ENCODE results near the gene NYNRIN. TPM values are rescaled to one million over a fixed set of nuclear protein-coding genes. Genes with fewer than 3 reads are reported as not detected.
A peak's percentile ranks its signal among the peaks of the same experiment; 100 is the strongest.

Gene NYNRIN
- total RNA-seq, 2 donors from 2014 or later = 9.5 to 11.6 TPM

DNA sequence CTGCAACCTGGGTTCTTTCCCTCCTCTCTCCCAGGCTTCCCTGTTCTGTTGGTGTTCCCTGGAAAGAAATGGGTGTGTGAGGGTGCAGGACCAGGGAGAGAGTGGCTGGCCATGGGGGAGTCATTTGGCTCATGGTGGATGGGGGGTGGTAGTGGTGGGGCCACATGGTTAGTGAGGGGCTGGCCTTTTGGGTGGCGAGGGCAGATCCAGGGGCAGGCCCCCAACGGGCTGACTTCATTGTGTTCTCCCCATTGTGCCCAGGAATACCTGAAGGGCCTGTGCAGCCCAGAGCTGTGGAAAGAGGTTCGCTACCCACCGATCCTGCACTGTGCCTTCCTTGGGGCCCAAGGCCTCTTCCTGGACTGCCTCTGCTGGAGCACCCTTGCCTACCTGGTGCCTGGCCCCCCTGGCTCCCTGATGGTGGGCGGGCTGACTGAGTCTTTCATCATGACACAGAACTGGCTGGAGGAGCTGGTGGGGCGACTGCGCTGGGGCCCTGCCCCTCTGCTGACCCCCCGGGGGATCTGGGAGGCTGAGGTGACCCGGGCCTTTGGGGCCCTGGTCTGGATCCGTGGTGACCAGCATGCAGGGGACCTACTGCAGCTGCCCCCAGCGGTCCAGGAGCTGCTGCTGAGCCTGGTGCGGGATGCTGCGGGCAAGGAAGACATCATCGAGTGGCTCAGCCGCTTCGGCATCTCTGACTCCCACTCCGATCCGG lies 9.0 kb downstream of the NYNRIN start:
- TF ChIP-seq, protein P1, sequence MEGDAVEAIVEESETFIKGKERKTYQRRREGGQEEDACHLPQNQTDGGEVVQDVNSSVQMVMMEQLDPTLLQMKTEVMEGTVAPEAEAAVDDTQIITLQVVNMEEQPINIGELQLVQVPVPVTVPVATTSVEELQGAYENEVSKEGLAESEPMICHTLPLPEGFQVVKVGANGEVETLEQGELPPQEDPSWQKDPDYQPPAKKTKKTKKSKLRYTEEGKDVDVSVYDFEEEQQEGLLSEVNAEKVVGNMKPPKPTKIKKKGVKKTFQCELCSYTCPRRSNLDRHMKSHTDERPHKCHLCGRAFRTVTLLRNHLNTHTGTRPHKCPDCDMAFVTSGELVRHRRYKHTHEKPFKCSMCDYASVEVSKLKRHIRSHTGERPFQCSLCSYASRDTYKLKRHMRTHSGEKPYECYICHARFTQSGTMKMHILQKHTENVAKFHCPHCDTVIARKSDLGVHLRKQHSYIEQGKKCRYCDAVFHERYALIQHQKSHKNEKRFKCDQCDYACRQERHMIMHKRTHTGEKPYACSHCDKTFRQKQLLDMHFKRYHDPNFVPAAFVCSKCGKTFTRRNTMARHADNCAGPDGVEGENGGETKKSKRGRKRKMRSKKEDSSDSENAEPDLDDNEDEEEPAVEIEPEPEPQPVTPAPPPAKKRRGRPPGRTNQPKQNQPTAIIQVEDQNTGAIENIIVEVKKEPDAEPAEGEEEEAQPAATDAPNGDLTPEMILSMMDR (IDR thresholded peaks at IDR 0.05) = no peak
- no peaks in the 10 kb centered on the region for H3K27me3 ChIP-seq (replicated peaks; ENCODE audit: insufficient read depth)
- no peaks in the 10 kb centered on the region for H3K9me3 ChIP-seq
- DNase-seq (ENCODE audit: low spot score) = no peak
- no peak overlapping the region for H3K27ac ChIP-seq
- no peak for ATAC-seq (ENCODE audit: insufficient number of reproducible peaks, low FRiP score, low read depth)
- no peak overlapping the region for H3K4me3 ChIP-seq
- peaks cover 8% of the 10 kb centered on the region for H3K36me3 ChIP-seq
- peaks cover 0 to 9% of the 10 kb centered on the region in 2 donors for H3K4me1 ChIP-seq (ENCODE audit: control insufficient read depth in 1 of 2, low read depth in 2 of 2)

DNA sequence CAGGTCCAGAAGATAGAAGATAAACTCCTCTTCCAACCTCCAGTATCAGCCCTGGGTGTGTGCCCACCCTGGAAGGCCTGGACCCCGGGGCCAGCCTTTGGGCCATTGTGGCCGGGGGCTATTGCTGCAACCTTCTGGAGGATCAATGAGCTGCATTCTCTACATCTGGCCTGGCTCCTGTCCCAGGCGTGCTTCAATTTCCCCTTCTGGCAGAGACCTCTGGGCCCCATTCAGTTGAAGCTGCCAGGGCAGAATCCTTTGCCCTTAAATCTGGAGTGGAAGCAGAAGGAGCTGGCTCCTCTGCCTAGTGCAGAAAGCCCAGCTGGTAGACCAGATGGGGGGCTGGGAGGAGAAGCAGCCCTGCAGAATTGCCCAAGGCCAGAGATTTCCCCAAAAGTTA lies 10.0 kb downstream of the NYNRIN start:
- Histone ChIP-seq H3K4me3 (no peak overlapping the region), H3K9me3 (no peaks in the 10 kb centered on the region), H3K27ac (no peak overlapping the region), H3K36me3 (peaks cover 8% of the 10 kb centered on the region), H3K4me1 (ENCODE audit: control insufficient read depth in 1 of 2, low read depth in 2 of 2) (peaks cover 0 to 2% of the 10 kb centered on the region in 2 donors), H3K27me3 (replicated peaks; ENCODE audit: insufficient read depth) (no peaks in the 10 kb centered on the region)
- ATAC-seq (ENCODE audit: insufficient number of reproducible peaks, low FRiP score, low read depth) (no peak), DNase-seq (ENCODE audit: low spot score) (no peak)
- TF ChIP-seq, protein P1 (IDR thresholded peaks at IDR 0.05) = no peak

DNA sequence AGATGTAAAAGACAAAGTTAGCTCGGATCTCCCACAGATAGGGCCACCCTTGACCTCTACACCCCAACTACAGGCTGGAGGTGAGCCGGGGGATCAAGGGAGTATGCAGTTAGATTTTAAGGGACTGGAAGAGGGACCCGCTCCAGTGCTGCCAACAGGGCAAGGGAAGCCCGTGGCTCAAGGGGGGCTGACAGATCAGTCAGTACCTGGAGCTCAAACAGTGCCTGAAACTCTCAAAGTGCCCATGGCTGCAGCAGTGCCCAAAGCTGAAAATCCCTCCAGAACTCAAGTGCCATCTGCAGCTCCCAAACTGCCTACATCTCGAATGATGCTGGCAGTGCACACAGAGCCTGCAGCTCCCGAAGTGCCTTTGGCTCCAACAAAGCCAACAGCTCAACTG lies 10.4 kb downstream of the NYNRIN start:
- ATAC-seq (ENCODE audit: insufficient number of reproducible peaks, low FRiP score, low read depth) (no peak), DNase-seq (ENCODE audit: low spot score) (no peak)
- Histone ChIP-seq H3K36me3 (peaks cover 8% of the 10 kb centered on the region), H3K27me3 (replicated peaks; ENCODE audit: insufficient read depth) (no peaks in the 10 kb centered on the region), H3K9me3 (no peaks in the 10 kb centered on the region), H3K4me1 (ENCODE audit: control insufficient read depth in 1 of 2, low read depth in 2 of 2) (no peaks in the 10 kb centered on the region), H3K4me3 (no peak overlapping the region), H3K27ac (no peak overlapping the region)
- TF ChIP-seq, protein P1 (IDR thresholded peaks at IDR 0.05) = no peak

DNA sequence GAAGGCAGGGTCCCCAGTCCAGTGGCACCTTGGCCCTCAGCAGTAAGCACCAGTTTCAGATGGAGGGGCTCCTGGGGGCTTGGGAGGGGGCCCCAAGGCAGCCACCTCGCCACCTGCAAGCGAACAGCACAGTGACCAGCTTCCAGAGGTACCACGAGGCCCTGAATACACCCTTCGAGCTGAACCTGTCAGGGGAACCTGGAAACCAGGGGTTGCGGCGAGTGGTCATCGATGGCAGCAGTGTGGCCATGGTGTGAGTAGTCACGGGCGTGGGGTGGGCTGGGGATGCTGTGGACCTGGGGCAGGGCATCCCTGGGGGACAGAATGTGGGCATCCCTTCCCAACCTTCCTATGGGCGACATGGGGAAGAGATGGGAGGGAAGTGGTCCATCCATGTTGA lies 11.2 kb downstream of the NYNRIN start:
- Histone ChIP-seq H3K27ac (no peak overlapping the region), H3K36me3 (peaks cover 12% of the 10 kb centered on the region), H3K4me3 (no peak overlapping the region), H3K9me3 (no peaks in the 10 kb centered on the region), H3K27me3 (replicated peaks; ENCODE audit: insufficient read depth) (no peaks in the 10 kb centered on the region), H3K4me1 (ENCODE audit: control insufficient read depth in 1 of 2, low read depth in 2 of 2) (no peaks in the 10 kb centered on the region)
- no peak for ATAC-seq (ENCODE audit: insufficient number of reproducible peaks, low FRiP score, low read depth)
- DNase-seq (ENCODE audit: low spot score) = no peak
- TF ChIP-seq, protein P1 (IDR thresholded peaks at IDR 0.05) = no peak

DNA sequence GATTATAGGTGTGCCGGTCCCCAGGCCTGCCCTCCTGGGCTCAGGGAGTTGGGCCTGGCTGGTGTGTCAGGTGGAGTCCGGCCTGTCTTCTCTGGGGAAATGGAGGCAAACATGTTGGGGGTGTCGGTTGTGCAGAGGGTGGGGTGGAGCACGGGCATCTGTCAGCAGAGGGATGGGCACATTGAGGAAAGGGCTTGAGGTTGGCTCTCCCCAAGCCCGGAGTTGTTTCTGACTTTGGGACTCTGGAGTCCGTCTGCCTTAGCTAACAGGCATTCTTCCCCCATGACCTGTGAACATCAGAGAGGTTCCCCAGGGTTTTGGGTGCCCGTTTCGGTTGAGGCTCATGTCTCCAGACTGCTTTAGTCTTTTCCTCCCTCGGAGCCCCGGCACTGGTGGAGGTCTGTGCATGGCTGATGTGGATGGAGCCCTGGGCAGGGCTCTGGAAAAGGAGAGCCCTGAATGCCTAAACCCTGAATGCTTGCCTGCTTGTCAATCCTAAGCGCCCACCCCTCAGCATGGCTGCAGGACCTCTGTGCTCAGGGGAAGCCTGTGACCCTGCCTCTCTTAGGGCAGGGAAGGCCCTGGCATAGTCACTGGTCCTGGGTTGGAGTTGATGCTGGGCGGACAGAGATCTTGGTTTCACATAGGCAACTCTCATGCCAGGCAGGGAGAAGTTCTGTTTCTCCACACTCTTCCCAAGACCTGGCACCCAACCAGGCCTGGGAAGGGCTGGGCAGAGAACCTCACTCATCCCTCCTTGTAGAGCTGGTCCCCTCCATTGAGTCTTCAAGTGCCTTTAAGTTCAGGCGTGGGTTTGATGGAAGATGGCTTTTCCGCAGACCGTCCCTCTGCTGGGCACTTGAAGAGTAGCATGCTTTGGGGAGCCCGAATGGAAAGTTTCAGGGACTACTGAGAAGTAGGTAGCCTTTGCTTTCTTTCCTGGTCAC lies 12.9 kb downstream of the NYNRIN start:
- no peaks in the 10 kb centered on the region for H3K9me3 ChIP-seq
- peaks cover 15% of the 10 kb centered on the region for H3K36me3 ChIP-seq
- DNase-seq (ENCODE audit: low spot score) (no peak), ATAC-seq (ENCODE audit: insufficient number of reproducible peaks, low FRiP score, low read depth) (peak; percentile 44)
- H3K4me3 ChIP-seq = no peak overlapping the region
- no peaks in the 10 kb centered on the region for H3K4me1 ChIP-seq (ENCODE audit: control insufficient read depth in 1 of 2, low read depth in 2 of 2)
- H3K27ac ChIP-seq = no peak overlapping the region
- no peaks in the 10 kb centered on the region for H3K27me3 ChIP-seq (replicated peaks; ENCODE audit: insufficient read depth)
- TF ChIP-seq, protein P1 (IDR thresholded peaks at IDR 0.05) = peak; percentile 55
